ENCODE measurements around the gene DGKQ.
"Not testable (repeated sequence)": the region's sequence is repeated elsewhere in the genome, so short reads cannot be mapped to it uniquely, and the experiment has no call there.

The DGKQ gene

DNA sequence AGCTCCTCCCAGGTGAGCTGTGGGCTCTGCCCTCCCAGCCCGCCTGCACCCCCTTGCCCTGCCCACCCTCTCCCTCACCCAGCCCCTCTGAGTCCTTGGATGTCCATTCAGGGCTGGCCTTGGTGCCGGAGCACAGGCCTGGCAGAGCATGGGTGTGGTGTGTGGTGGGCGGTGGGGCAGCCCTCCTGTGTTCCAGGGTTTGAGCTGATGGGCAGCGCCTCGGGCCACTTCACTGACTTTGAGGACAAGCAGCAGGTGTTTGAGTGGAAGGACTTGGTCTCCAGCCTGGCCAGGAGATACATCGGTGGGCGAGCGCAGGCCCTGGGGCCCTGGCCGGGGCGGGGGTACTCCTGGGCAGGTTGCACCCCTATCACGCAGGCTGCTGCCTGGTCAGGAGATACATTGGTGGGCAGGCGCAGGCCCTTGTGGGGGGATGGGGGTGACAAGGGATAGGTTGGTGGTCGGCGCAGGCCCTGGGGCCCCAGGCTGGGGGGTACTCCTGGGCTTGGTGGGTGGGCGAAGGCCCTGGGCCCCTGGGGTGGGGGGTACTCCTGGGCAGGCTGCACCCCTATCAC lies 27.4 kb upstream of the DGKQ start:
- Histone ChIP-seq H3K27ac (ENCODE audit: insufficient read depth, low read depth, low read length, poor library complexity, severe bottlenecking) (no peak overlapping the region), H3K4me1 (ENCODE audit: control insufficient read depth, insufficient read depth, low read length) (no peaks in the 10 kb centered on the region), H3K36me3 (ENCODE audit: control insufficient read depth, insufficient read depth, low read length) (no peaks in the 10 kb centered on the region), H3K4me3 (ENCODE audit: insufficient read depth, low read depth, low read length) (no peak overlapping the region), H3K27me3 (ENCODE audit: control insufficient read depth, insufficient read depth, low read length, poor library complexity, severe bottlenecking) (peaks cover 100% of the 10 kb centered on the region), H3K9me3 (ENCODE audit: control insufficient read depth, low read length) (no peaks in the 10 kb centered on the region)
- 94 to 95% methylated on average over 15 of the region's 15 CpGs for WGBS, 2 experiments

- H3K27ac ChIP-seq (ENCODE audit: insufficient read depth, low read depth, low read length, poor library complexity, severe bottlenecking) = no peak overlapping the region
- H3K27me3 ChIP-seq (ENCODE audit: control insufficient read depth, insufficient read depth, low read length, poor library complexity, severe bottlenecking) = peaks cover 98% of the 10 kb centered on the region
- 82 to 85% methylated on average over 17 to 18 of the region's 18 CpGs for WGBS, 2 experiments
These were observed 26.6 kb upstream of the DGKQ start for GRCh38 chr4:999882-1000425.

DNA sequence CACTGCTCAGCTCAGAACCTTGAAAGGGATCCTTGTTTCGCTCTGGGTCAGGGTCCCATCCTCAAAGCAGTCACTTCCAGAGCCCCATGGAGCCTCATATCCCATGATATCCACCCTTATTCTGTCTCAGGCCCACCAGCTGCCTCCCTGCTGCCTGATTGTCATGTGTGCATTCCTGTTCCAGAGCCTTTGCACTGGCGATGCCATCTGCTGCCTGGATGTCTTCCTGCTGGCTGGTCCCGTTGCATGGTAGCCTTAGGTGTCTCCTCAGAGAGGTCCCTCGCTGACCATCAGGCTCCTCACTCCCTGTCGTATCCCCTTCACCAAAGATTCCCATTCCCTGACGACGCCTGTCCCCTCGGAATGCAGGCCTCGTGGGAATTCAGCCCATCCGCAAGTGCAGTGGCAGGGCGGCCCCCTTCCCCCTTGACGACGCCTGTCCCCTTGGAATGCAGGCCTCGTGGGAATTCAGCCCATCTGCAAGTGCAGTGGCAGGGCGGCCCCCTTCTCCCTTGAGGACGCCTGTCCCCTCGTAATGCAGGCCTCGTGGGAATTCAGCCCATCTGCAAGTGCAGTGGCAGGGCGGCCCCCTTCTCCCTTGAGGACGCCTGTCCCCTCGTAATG lies 26.0 kb upstream of the DGKQ start:
- H3K4me1 ChIP-seq (ENCODE audit: control insufficient read depth, insufficient read depth, low read length); H3K36me3 ChIP-seq (ENCODE audit: control insufficient read depth, insufficient read depth, low read length); H3K4me3 ChIP-seq (ENCODE audit: insufficient read depth, low read depth, low read length); H3K27ac ChIP-seq (ENCODE audit: insufficient read depth, low read depth, low read length, poor library complexity, severe bottlenecking); H3K9me3 ChIP-seq (ENCODE audit: control insufficient read depth, low read length): not testable (repeated sequence)
- 67 to 73% methylated on average over 18 of the region's 21 CpGs for WGBS, 2 experiments
- peaks cover 92% of the 10 kb centered on the region for H3K27me3 ChIP-seq (ENCODE audit: control insufficient read depth, insufficient read depth, low read length, poor library complexity, severe bottlenecking)

More at GRCh38 chr4:999882-1000425, 26.6 kb upstream of the DGKQ start:
- Histone ChIP-seq H3K4me3 (ENCODE audit: insufficient read depth, low read depth, low read length) (no peak overlapping the region), H3K9me3 (ENCODE audit: control insufficient read depth, low read length) (no peaks in the 10 kb centered on the region), H3K4me1 (ENCODE audit: control insufficient read depth, insufficient read depth, low read length) (no peaks in the 10 kb centered on the region), H3K36me3 (ENCODE audit: control insufficient read depth, insufficient read depth, low read length) (no peaks in the 10 kb centered on the region)

DNA sequence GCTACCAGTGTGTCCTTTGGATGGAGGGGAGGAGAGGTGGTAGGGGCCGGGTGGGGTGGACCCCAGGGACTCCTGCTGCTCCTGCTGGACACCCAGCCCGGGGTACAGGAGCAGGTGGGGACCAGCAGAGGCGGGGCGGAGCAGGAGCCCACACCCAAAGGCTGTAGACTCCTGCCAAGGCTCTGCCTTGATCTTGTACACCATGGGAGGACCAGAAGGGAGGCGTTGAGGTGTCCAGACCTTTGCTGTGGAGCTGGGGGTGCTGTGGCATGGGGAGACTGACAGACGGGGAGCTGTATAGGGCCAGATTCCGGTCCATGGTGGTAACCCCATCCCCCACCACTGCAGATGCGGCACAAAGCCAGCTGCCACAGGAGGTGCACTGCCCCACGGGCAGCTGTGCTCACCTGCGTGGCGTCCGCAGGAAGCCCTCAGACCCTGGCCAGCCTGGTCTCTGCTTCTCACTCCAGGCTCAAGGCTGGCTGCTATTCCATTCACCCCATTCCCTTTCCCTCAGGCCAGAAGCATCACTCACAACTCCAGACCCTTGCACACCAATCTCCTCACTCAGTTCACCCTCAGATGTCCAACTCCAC lies 24.8 kb upstream of the DGKQ start:
- H3K27me3 ChIP-seq (ENCODE audit: control insufficient read depth, insufficient read depth, low read length, poor library complexity, severe bottlenecking) = peaks cover 80% of the 10 kb centered on the region
- H3K4me3 ChIP-seq (ENCODE audit: insufficient read depth, low read depth, low read length) = no peak overlapping the region
- no peak overlapping the region for H3K27ac ChIP-seq (ENCODE audit: insufficient read depth, low read depth, low read length, poor library complexity, severe bottlenecking)
- no peaks in the 10 kb centered on the region for H3K4me1 ChIP-seq (ENCODE audit: control insufficient read depth, insufficient read depth, low read length)
- 74 to 76% methylated on average over 12 of the region's 12 CpGs for WGBS, 2 experiments
- H3K36me3 ChIP-seq (ENCODE audit: control insufficient read depth, insufficient read depth, low read length) = no peaks in the 10 kb centered on the region
- H3K9me3 ChIP-seq (ENCODE audit: control insufficient read depth, low read length) = no peaks in the 10 kb centered on the region

DNA sequence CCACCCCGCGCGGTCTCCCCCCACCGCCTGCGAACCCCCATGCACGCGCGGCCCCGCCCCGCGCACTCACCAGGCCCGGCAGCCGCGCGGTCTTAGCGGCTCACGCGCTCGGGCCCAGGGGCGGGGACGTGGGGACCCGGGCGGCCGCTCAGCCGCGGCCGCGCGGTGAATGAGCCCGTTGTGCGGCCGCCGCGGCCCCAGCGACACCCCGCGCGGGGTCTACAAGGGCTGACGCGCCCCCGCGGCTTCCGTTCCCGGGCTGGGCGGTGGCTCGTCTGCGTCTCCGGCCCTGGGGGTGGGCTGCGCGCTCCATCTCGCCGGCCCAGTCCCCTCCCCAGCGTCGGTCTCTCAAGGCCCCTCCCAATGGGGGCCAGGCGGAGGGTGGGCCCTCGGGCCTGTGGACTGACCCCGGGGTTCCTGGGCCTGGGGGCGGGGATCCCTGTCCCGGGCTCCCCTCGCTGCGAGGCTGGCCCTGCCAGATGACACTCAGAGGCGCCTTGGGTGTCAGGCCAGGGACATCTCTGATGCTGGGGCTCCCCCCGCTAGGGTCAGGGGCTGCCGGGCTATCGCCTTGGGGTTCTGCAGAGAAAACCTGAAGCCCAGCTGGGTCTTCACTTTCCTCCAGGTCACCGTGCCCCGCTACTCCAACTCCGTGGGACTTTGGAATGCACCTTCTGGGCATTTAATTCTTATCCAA lies 24.2 kb upstream of the DGKQ start:
- H3K27me3 ChIP-seq (ENCODE audit: control insufficient read depth, insufficient read depth, low read length, poor library complexity, severe bottlenecking) = peaks cover 74% of the 10 kb centered on the region
- peak overlapping the region; percentile 36 for H3K4me3 ChIP-seq (ENCODE audit: insufficient read depth, low read depth, low read length)
- no peaks in the 10 kb centered on the region for H3K9me3 ChIP-seq (ENCODE audit: control insufficient read depth, low read length)
- H3K27ac ChIP-seq (ENCODE audit: insufficient read depth, low read depth, low read length, poor library complexity, severe bottlenecking) = no peak overlapping the region
- no peaks in the 10 kb centered on the region for H3K4me1 ChIP-seq (ENCODE audit: control insufficient read depth, insufficient read depth, low read length)
- H3K36me3 ChIP-seq (ENCODE audit: control insufficient read depth, insufficient read depth, low read length) = no peaks in the 10 kb centered on the region
- WGBS, 2 experiments = 6% methylated on average over 68 of the region's 68 CpGs

DNA sequence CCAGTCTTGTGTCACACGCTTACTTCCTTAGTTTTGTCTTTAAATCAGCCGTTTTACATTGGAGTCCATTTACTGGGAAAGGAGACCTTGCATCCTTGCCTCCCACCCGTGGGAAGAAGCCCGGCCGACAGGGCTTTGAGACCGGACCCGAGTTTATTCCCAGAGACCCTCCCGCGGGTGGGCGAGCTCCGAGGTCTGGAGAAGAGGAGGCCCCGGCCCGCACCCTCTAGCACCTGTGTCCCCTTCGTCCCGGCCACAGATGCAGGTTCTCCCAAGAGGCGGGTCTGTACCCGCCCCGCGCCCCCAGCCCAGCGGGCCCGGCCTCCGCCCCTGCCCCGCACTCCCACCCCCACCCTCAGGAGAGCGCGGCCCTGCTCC lies 23.6 kb upstream of the DGKQ start:
- Histone ChIP-seq H3K27me3 (ENCODE audit: control insufficient read depth, insufficient read depth, low read length, poor library complexity, severe bottlenecking) (peaks cover 68% of the 10 kb centered on the region), H3K36me3 (ENCODE audit: control insufficient read depth, insufficient read depth, low read length) (no peaks in the 10 kb centered on the region), H3K4me3 (ENCODE audit: insufficient read depth, low read depth, low read length) (no peak overlapping the region), H3K4me1 (ENCODE audit: control insufficient read depth, insufficient read depth, low read length) (no peaks in the 10 kb centered on the region), H3K27ac (ENCODE audit: insufficient read depth, low read depth, low read length, poor library complexity, severe bottlenecking) (no peak overlapping the region), H3K9me3 (ENCODE audit: control insufficient read depth, low read length) (no peaks in the 10 kb centered on the region)
- 23 to 29% methylated on average over 21 to 24 of the region's 25 CpGs for WGBS, 2 experiments

GRCh38 chr4:996030-996996 lies 22.9 kb upstream of the DGKQ start:
- Histone ChIP-seq H3K27ac (ENCODE audit: insufficient read depth, low read depth, low read length, poor library complexity, severe bottlenecking) (no peak overlapping the region), H3K4me1 (ENCODE audit: control insufficient read depth, insufficient read depth, low read length) (no peaks in the 10 kb centered on the region), H3K36me3 (ENCODE audit: control insufficient read depth, insufficient read depth, low read length) (no peaks in the 10 kb centered on the region), H3K4me3 (ENCODE audit: insufficient read depth, low read depth, low read length) (no peak overlapping the region), H3K27me3 (ENCODE audit: control insufficient read depth, insufficient read depth, low read length, poor library complexity, severe bottlenecking) (peaks cover 61% of the 10 kb centered on the region), H3K9me3 (ENCODE audit: control insufficient read depth, low read length) (no peaks in the 10 kb centered on the region)
- 78% methylated on average over 15 of the region's 15 CpGs for WGBS, 2 experiments

DNA sequence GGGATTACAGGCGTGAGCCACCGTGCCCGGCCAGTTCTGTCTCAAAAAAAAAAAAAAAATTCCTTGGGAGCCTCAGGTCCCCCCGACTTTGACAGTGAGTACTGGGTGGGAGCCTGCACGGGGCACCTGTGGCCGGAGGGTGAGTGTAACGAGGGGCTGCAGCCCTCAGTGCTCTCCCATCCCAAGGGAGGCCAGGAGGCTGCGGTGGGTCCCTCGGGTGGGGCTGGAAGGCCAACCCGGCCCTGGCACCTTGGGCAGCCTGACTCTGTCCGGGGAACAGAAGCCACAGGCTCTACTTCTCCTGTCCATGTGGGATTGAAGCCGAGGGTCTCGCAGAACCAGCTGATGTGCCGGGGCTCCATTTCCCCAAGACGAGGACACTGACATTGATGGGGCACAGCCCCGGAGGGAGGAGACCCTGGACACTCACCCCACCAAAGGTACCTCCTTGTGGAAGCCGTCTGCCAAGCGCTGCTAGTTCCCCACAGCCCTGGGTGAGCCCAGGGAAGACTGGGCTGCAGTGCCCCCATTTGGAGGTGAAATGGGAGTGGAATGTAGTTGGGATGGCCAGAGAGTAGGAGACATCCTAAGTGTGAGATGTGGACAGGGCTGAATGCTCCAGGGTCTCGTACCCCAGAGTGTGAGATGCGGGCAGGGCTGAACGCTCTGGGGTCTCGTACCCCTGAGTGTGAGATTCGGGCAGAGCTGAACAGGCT lies 22.1 kb upstream of the DGKQ start:
- Histone ChIP-seq H3K27me3 (ENCODE audit: control insufficient read depth, insufficient read depth, low read length, poor library complexity, severe bottlenecking) (peaks cover 53% of the 10 kb centered on the region), H3K9me3 (ENCODE audit: control insufficient read depth, low read length) (no peaks in the 10 kb centered on the region), H3K4me1 (ENCODE audit: control insufficient read depth, insufficient read depth, low read length) (no peaks in the 10 kb centered on the region), H3K27ac (ENCODE audit: insufficient read depth, low read depth, low read length, poor library complexity, severe bottlenecking) (no peak overlapping the region), H3K4me3 (ENCODE audit: insufficient read depth, low read depth, low read length) (no peak overlapping the region), H3K36me3 (ENCODE audit: control insufficient read depth, insufficient read depth, low read length) (no peaks in the 10 kb centered on the region)
- 88 to 90% methylated on average over 23 of the region's 23 CpGs for WGBS, 2 experiments

Data from ectodermal cell (in vitro differentiated cells).